Heart right ventricle (tissue), 16 donors: ENCODE results near the gene NPFFR1. TPM values are rescaled to one million over a fixed set of nuclear protein-coding genes. Genes with fewer than 3 reads are reported as not detected.

Experiments
- ATAC-seq, 8 donors: fragments of 200-7000 bp; cut with Tn5 transposase; one replicate each; pipeline ENCODE4 v1.9.1; 2020; ENCODE audit warnings: mild to moderate bottlenecking in 8 of 8, moderate library complexity in 8 of 8, moderate number of reproducible peaks in 1 of 8
- DNase-seq, 2 donors: peaks; one replicate each; pipeline ENCODE4 v3.0.0-alpha.2; 2020
- H3K27ac ChIP-seq, 10 donors: fragments of 200-600 bp; sonication (generic) in 2 of 10; one replicate each; pipeline versions ENCODE4 v1.5.0 to v1.8.0; 2020 to 2022; ENCODE audit warnings: mild to moderate bottlenecking in 3 of 10
- H3K27me3 ChIP-seq, 7 donors: fragments of 200-600 bp; one replicate each; pipeline ENCODE4 v1.8.0; 2021 to 2022; ENCODE audit warnings: mild to moderate bottlenecking in 2 of 7
- H3K36me3 ChIP-seq, 9 donors: fragments of 200-600 bp; sonication (generic) in 1 of 9; one replicate each; pipeline versions ENCODE4 v1.5.0 to v1.8.0; 2020 to 2022; ENCODE audit warnings: mild to moderate bottlenecking in 2 of 9
- H3K4me1 ChIP-seq, 9 donors: fragments of 200-600 bp; sonication (generic) in 1 of 9; one replicate each; pipeline versions ENCODE4 v1.5.0 to v1.8.0; 2020 to 2022; ENCODE audit warnings: mild to moderate bottlenecking in 4 of 9
- H3K4me3 ChIP-seq, 10 donors: fragments of 200-600 bp; sonication (generic) in 2 of 10; one replicate each; pipeline versions ENCODE4 v1.5.0 to v1.8.0; 2020 to 2022; ENCODE audit warnings: mild to moderate bottlenecking in 7 of 10, moderate library complexity in 2 of 10
- H3K9me3 ChIP-seq, 11 donors: fragments of 200-600 bp in 10 of 11; sonication (generic) in 2 of 11; one replicate each; pipeline versions ENCODE4 v1.5.0 to v1.8.0; 2013 to 2022; ENCODE audit warnings: mild to moderate bottlenecking in 2 of 11, control low read depth in 1 of 11, moderate library complexity in 1 of 11
- WGBS, 2 donors: extraction: QIAGEN DNeasy Blood & Tissue Kit; methylation state at CpG; one replicate each; pipeline ENCODE4 v1.1.7; 2013; ENCODE audit warnings: inconsistent platforms in 1 of 2; 5-methylcytosine and 5-hydroxymethylcytosine counted together
- intact Hi-C, 10 donors: fragments of 100-400 bp; cut with DNase I; formaldehyde crosslinking; loops; one replicate each; pipeline versions ENCODE4 v1.11.1 to v1.14.2; 2022
- polyA plus RNA-seq, 2 donors: library from polyadenylated mRNA; stranded (reverse); fragments of 200-250 nt; gene quantifications; one replicate each; pipeline ENCODE4 v1.2.3, GENCODE V29; 2013
- total RNA-seq, 10 donors: library from RNA; stranded (reverse); fragmentation: NEBNext Ultra II Directional in 3 of 10; extraction: Animal tissue kit (Norgen Biotek cat#: 25700) in 3 of 10; gene quantifications; one replicate each; pipeline versions ENCODE4 v1.2.1 to v1.2.4, GENCODE V29; 2021 to 2023
- TF ChIP-seq, protein P1 (sequence below), 9 donors: fragments of 200-600 bp; sonication (generic) in 2 of 9; IDR thresholded peaks; one replicate each; pipeline versions ENCODE4 v1.5.0 to v1.8.0; 2021 to 2022; ENCODE audit warnings: antibody characterized with exemption in 9 of 9, mild to moderate bottlenecking in 5 of 9, moderate library complexity in 1 of 9
- donor health status: Arrhythmogenic right ventricular cardiomyopathy.
- donor health status: ischemic (EF 13 %, LVEDD 7.1; RV severe dilation, severe dysfunction).
- donor health status: healthy with polysubstance abuse.
- donor health status: DM: no; HTN: yes; CAD: no.
- donor health status: DM: no; HTN: no; CAD: no.
- donor health status: ischemic (EF 25% LVEDD 6.9; RV normal size, moderate dysfunction).
- donor health status: ischemic (EF 25% LVEDD 5.7; RV mildly dilated, moderate dysfunction).
- donor health status: healthy.
- donor health status: DM: yes; HTN: yes; CAD: no.
- donor health status: Ischemic cardiomyopathy.
- donor health status: ischemic (EF 35%, LVEDD 5.7; RV mildly dilated, moderate dysfunction).
- donor health status: nonischemic (EF 11% LVEDD 7.7; RV severe dilation, severe dysfunction).
- donor health status: DM: yes; HTN: yes; CAD: no.
- donor health status: PGD.
- donor health status: ischemic (EF 29% LVEDD 5.4; RV normal size, mild dysfunction).
- donor health status: nonischemic (EF 23%, LVEDD 6.1; RV moderate dilation, normal function).

Gene NPFFR1
- total and polyA plus RNA-seq, 12 donors = 0.07 TPM; not detected in 11

DNA sequence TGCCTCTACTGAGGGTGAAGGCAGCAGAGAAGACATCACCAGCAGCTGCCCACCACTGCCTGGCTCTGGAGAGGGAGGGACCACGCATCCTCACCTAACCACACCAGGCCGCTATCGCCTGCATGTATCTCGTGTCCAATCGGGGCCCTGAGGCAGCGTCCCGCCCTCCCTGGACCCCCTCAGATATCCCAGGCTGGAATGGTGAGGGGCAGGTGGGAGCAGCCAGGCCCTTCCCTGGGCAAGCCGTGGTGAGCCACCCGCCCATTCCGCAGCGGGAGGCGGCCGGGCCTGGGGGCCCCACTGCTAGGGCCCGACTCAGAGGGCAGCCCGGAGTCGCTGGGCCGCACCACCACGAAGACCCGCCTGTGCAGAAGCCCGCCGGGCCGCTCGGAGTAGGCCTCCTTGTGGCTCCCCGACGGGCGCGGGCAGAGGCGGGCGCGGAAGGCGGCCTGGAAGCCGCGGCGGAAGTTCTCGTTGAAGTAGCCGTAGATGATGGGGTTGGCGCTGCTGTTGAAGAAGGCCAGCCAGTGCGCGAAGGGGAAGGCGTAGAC lies 29.0 kb downstream of the NPFFR1 start:
- TF ChIP-seq, protein P1, sequence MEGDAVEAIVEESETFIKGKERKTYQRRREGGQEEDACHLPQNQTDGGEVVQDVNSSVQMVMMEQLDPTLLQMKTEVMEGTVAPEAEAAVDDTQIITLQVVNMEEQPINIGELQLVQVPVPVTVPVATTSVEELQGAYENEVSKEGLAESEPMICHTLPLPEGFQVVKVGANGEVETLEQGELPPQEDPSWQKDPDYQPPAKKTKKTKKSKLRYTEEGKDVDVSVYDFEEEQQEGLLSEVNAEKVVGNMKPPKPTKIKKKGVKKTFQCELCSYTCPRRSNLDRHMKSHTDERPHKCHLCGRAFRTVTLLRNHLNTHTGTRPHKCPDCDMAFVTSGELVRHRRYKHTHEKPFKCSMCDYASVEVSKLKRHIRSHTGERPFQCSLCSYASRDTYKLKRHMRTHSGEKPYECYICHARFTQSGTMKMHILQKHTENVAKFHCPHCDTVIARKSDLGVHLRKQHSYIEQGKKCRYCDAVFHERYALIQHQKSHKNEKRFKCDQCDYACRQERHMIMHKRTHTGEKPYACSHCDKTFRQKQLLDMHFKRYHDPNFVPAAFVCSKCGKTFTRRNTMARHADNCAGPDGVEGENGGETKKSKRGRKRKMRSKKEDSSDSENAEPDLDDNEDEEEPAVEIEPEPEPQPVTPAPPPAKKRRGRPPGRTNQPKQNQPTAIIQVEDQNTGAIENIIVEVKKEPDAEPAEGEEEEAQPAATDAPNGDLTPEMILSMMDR (IDR thresholded peaks at IDR 0.05) = no peak
- Histone ChIP-seq H3K27me3 (peaks cover 16 to 70% (median 34%) of the 10 kb centered on the region in 7 donors), H3K36me3 (no peaks in the 10 kb centered on the region), H3K4me3 (peak overlapping the region in 3 of 10 donors; percentile 15 to 33 (median 27)), H3K9me3 (peaks cover 0 to 3% (median 0%) of the 10 kb centered on the region in 11 donors), H3K4me1 (peaks cover 0 to 12% (median 7%) of the 10 kb centered on the region in 9 donors), H3K27ac (no peak overlapping the region)
- WGBS, 2 donors = 43 to 45% methylated on average over 40 of the region's 40 CpGs
- no peak for DNase-seq
- intact Hi-C loops = no loop called here
- peak in 4 of 8 donors; percentile 5 to 38 (median 16) for ATAC-seq

DNA sequence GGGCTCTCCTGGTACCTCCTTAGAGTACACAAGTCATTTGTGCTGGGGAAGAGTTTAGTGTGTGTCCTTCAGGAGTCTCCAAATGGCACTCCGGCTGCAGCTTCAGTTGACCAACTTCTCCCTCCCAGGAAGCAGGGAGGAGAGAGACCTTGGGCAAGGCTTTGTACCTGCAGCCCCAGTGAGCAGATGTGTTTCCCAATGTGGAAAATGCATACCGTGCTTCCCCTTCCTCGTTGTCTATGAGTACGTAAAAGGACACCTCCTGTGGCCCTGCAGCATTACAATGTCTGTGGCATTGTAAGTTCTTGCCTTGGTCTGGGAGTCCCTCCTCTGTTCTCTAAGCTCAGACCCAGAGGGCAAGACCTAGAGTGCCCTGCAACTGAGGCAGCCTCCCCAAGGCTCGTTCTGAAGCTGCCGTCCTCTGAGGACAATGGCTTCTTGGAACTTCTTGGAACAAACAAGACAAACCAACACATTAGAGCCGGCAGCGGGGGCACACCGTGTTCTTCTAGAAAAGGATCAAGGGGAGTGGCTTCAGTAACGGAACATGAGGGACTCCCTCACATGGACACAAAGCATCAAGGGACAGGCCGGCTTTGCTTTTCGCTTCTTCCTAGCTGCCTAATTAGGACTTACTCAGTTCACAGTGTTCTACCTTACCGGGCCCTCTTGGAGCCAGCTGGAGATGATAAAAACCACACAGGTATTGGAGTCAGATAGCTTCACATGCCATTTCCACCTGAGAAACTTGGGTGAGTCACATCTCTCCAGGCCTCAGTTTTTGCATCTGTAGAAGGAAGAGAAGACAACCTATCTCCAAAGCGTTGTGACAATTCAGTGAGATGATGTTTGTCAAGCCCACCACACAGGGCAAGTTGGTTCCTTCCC lies 29.7 kb downstream of the NPFFR1 start:
- ATAC-seq (no peak), DNase-seq (no peak)
- intact Hi-C loops = no loop called here
- H3K9me3 ChIP-seq = peaks cover 0 to 3% (median 0%) of the 10 kb centered on the region in 11 donors
- H3K4me3 ChIP-seq = no peak overlapping the region
- peaks cover 16 to 67% (median 34%) of the 10 kb centered on the region in 7 donors for H3K27me3 ChIP-seq
- H3K27ac ChIP-seq = no peak overlapping the region
- peaks cover 0 to 12% (median 7%) of the 10 kb centered on the region in 9 donors for H3K4me1 ChIP-seq
- TF ChIP-seq, protein P1 (IDR thresholded peaks at IDR 0.05) = no peak
- H3K36me3 ChIP-seq = no peaks in the 10 kb centered on the region
- WGBS, 2 donors = 82 to 84% methylated on average over 14 of the region's 14 CpGs

DNA sequence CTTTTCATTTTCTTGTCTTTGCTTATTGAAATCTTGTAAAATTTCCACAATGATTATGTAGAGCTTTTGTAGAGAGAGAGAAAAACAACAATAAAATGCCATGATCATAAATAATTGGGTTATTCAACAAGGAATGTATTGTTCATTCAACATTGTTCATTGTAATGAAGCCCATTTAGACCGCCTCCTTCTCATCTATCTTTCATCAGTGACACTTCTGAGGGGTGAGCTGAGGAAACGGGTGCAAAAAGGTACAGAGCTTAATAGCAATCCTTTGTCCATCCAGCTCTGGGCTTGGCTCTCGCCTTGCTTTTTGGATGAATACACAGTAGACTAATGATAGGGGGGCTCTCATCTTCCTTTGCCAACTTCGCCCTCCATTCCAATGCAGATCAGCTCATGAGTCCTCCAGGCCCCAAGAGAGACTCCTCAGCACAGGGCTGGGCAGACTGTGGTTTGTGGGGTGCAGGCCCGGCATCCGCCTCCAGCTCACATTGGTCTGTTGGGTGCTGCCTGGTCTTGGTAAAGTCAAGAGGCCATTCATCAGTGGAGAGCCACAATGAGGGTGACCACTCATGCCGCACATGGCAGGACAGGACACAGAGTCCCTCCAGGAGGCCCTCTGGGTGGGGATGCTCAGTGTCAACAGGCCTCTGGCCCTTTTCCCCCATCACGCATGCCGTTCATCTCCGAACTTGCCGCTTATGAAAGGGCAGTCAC lies 32.7 kb downstream of the NPFFR1 start:
- 93 to 95% methylated on average over 11 of the region's 11 CpGs for WGBS, 2 donors
- Histone ChIP-seq H3K4me3 (no peak overlapping the region), H3K27me3 (peaks cover 13 to 66% (median 24%) of the 10 kb centered on the region in 7 donors), H3K4me1 (peaks cover 0 to 12% (median 7%) of the 10 kb centered on the region in 9 donors), H3K36me3 (no peaks in the 10 kb centered on the region), H3K9me3 (peaks cover 0 to 3% (median 0%) of the 10 kb centered on the region in 11 donors), H3K27ac (no peak overlapping the region)
- DNase-seq (no peak), ATAC-seq (no peak)
- TF ChIP-seq, protein P1 (IDR thresholded peaks at IDR 0.05) = no peak
- intact Hi-C loops = no loop called here

DNA sequence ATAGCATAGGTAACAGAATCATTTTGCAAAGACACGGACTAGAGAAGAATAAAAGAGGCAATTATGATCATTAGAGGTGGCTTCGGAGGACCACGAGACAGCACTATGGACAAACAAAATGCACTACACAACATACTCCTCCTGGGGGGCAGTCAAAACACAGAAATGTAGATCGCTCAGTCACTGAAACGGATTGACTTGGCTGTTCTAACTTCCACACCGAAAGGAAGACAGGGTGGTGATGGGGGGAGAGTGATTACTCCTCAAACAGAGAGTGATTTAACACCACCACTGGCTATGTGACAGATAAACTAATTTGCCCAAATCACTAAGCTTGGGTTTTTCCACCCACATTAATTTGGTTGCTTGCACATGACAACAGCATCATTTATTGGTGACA lies 36.4 kb downstream of the NPFFR1 start:
- H3K36me3 ChIP-seq = no peaks in the 10 kb centered on the region
- intact Hi-C loops = no loop called here
- peaks cover 0 to 3% (median 0%) of the 10 kb centered on the region in 11 donors for H3K9me3 ChIP-seq
- no peak for DNase-seq
- TF ChIP-seq, protein P1 (IDR thresholded peaks at IDR 0.05) = no peak
- no peak overlapping the region for H3K4me3 ChIP-seq
- no peaks in the 10 kb centered on the region for H3K4me1 ChIP-seq
- H3K27ac ChIP-seq = no peak overlapping the region
- ATAC-seq = no peak
- peaks cover 0 to 42% (median 0%) of the 10 kb centered on the region in 7 donors for H3K27me3 ChIP-seq
- WGBS, 2 donors = 67 to 72% methylated on average over 6 of the region's 6 CpGs
